Measurements from ENCODE around the gene ABO.
A peak's percentile ranks its signal among the peaks of the same experiment; 100 is the strongest.
"Not testable (repeated sequence)": the region's sequence is repeated elsewhere in the genome, so short reads cannot be mapped to it uniquely, and the experiment has no call there.

The ABO gene

GRCh38 chr9:133269136-133269535 is 5.9 kb downstream of the ABO start:
- in situ Hi-C loops (cut with MboI; ENCODE audit: low pct_unique_long_range_greater_than_20kb, low sequenced_read_pairs); DNase-seq: not testable (repeated sequence)

GRCh38 chr9:133268335-133269056 is 6.5 kb downstream of the ABO start:
- in situ Hi-C loops (cut with MboI; ENCODE audit: low pct_unique_long_range_greater_than_20kb, low sequenced_read_pairs): no loop called here

GRCh38 chr9:133264235-133264764 is 10.7 kb downstream of the ABO start:
- in situ Hi-C loops (cut with MboI; ENCODE audit: low pct_unique_long_range_greater_than_20kb, low sequenced_read_pairs): no loop called here
- DNase-seq: no peak

More at GRCh38 chr9:133268335-133269056, 6.5 kb downstream of the ABO start:
- no peak for DNase-seq

- DNase-seq: no peak
- in situ Hi-C loops (cut with MboI; ENCODE audit: low pct_unique_long_range_greater_than_20kb, low sequenced_read_pairs): no loop called here
Observed at GRCh38 chr9:133263557-133263956, 11.4 kb downstream of the ABO start.

- in situ Hi-C loops (cut with MboI; ENCODE audit: low pct_unique_long_range_greater_than_20kb, low sequenced_read_pairs): no loop called here
- DNase-seq: no peak
Observed at GRCh38 chr9:133262226-133262625, 12.8 kb downstream of the ABO start.

- in situ Hi-C loops (cut with MboI; ENCODE audit: low pct_unique_long_range_greater_than_20kb, low sequenced_read_pairs): no loop called here
- no peak for DNase-seq
Observed at GRCh38 chr9:133261753-133262120, 13.3 kb downstream of the ABO start.

GRCh38 chr9:133261103-133261752 is 13.8 kb downstream of the ABO start:
- no peak for DNase-seq

GRCh38 chr9:133260334-133261102 is 14.5 kb downstream of the ABO start:
- in situ Hi-C loops (cut with MboI; ENCODE audit: low pct_unique_long_range_greater_than_20kb, low sequenced_read_pairs): no loop called here
- no peak for DNase-seq

More at GRCh38 chr9:133261103-133261752, 13.8 kb downstream of the ABO start:
- in situ Hi-C loops (cut with MboI; ENCODE audit: low pct_unique_long_range_greater_than_20kb, low sequenced_read_pairs): no loop called here

- no peak for DNase-seq
- in situ Hi-C loops (cut with MboI; ENCODE audit: low pct_unique_long_range_greater_than_20kb, low sequenced_read_pairs): no loop called here
Observed at GRCh38 chr9:133258061-133259015, 16.7 kb downstream of the ABO start.

GRCh38 chr9:133257465-133257956 is 17.5 kb downstream of the ABO start:
- in situ Hi-C loops (cut with MboI; ENCODE audit: low pct_unique_long_range_greater_than_20kb, low sequenced_read_pairs): no loop called here

GRCh38 chr9:133256686-133257091 is 18.3 kb downstream of the ABO start:
- no peak for DNase-seq
- in situ Hi-C loops (cut with MboI; ENCODE audit: low pct_unique_long_range_greater_than_20kb, low sequenced_read_pairs): no loop called here

More at GRCh38 chr9:133257465-133257956, 17.5 kb downstream of the ABO start:
- peak; percentile 25 for DNase-seq

- in situ Hi-C loops (cut with MboI; ENCODE audit: low pct_unique_long_range_greater_than_20kb, low sequenced_read_pairs): no loop called here
- DNase-seq: no peak
Observed at GRCh38 chr9:133256136-133256461, 18.9 kb downstream of the ABO start.

GRCh38 chr9:133255371-133256135 is 19.4 kb downstream of the ABO start:
- DNase-seq: no peak
- in situ Hi-C loops (cut with MboI; ENCODE audit: low pct_unique_long_range_greater_than_20kb, low sequenced_read_pairs): no loop called here

- in situ Hi-C loops (cut with MboI; ENCODE audit: low pct_unique_long_range_greater_than_20kb, low sequenced_read_pairs): no loop called here
- no peak for DNase-seq
Observed at GRCh38 chr9:133254471-133254870, 20.5 kb downstream of the ABO start.

GRCh38 chr9:133253268-133253667 is 21.7 kb downstream of the ABO start:
- no peak for DNase-seq
- in situ Hi-C loops (cut with MboI; ENCODE audit: low pct_unique_long_range_greater_than_20kb, low sequenced_read_pairs): no loop called here

- in situ Hi-C loops (cut with MboI; ENCODE audit: low pct_unique_long_range_greater_than_20kb, low sequenced_read_pairs): no loop called here
- no peak for DNase-seq
Observed at GRCh38 chr9:133252301-133253020, 22.5 kb downstream of the ABO start.

- DNase-seq: no peak
- in situ Hi-C loops (cut with MboI; ENCODE audit: low pct_unique_long_range_greater_than_20kb, low sequenced_read_pairs): no loop called here
Observed at GRCh38 chr9:133251773-133252172, 23.2 kb downstream of the ABO start.

Data from KBM-7 (cell line).